ENCODE measurements around the gene TIFAB.
"Not testable (repeated sequence)": the region's sequence is repeated elsewhere in the genome, so short reads cannot be mapped to it uniquely, and the experiment has no call there.

- not testable (repeated sequence) for TF ChIP-seq POLR2A, CTCF, EP300, POLR2AphosphoS5 (IDR thresholded peaks at IDR 0.05)
These were observed 43.4 kb upstream of the TIFAB start for GRCh38 chr5:135495531-135495930.
